ENCODE results near the gene ZBTB7A.

ZBTB7A gene

DNA sequence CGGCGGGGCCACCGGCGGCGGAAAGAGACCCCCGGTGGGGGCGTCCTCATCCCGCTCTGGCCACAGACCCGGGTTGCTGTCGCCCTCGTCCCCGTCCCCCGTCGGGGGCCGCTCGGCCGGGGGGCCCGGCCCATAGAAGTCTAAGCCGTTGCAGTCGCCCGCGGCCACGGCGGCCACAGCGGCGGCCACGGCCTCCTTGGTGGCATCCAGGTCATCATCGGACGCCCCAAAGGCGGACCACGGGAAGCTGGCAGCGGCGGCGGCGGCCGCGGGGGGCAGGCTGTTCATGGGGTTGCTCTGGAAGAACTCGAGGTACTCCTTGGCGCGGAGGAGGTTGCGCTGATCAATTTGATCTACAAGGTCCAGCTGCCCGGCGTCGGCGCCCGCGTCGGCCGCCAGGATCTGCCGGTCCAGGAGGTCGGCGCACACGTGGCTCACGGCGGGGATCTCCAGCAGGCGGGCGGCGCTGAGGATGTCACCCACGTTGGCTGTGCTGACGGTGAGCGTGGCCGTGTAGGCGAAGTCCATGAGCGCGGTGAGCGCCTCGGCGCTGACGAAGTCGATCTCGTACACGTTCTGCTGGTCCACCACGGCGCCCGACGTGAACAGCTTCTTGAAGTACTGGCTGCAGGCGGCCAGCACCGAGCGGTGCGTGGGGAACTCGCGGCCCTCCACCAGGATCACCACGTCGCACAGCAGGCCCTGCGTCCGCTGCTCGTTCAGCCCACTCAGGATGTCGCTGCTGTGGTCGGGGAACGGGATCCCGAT is 12.1 kb downstream of the ZBTB7A start:
- DNase-seq (ENCODE audit: low read depth) = no peak

DNA sequence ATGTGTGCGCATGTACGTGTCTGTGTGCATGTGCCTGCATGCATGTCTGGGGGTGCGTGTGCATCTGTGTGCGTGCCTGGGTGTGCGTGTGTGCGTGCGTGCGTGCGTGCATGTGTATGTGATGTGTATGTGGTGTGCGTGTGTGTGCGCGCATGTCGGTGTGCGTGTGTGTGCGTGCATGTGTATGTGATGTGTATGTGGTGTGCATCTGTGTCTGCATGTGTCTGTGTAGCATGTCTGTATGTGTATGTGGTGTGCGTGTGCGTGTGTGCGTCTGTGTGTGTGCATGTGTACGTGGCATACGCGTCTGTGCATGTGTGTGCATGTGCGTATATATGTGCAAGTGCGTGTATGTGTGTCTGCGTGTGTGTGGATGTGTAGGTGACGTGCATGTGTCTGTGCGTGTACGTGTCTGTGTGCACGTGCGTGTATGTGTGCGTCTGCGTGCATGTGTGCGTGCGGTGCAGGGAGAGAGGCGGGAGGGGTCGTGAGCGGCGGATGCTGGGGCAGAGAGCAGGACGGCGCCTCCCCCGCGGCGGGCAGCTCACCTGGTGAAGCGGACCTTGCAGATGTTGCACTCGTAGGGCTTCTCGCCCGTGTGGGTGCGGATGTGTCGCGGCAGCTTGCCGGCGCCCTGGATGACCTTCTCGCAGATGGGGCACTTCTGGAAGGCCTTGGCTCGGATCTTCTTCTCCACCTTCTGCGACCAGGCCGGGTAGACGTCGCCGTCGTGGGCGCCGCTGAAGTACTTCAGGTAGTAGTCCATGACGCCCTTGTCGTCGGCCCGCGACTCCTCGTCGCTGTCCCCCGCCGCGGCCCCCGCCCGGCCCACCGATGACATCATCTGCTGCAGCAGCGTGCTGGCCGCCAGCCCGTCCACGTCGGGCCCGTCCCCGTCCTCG is 13.0 kb downstream of the ZBTB7A start:
- DNase-seq (ENCODE audit: low read depth) = no peak

DNA sequence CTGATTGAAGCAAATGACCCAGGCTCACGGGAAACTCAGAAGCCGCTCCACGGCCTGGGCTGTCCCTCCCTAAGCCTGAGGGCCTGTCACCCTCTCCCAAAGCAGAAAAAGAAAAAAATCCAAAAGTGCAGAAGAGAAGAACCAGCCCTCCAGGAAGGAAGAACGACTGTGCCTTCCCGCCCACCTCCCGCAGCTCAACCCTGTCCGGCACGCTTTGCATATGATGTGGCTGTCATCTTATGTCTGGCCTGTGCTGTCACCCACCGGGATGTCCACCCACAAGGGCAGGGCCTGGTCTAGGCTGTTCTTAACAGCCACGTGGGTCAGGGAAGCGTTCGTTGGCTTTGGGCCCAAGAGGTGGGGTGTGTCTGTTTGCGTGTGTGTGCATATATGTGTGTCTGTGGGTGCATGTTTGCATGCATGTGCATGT is 13.7 kb downstream of the ZBTB7A start:
- no peak for DNase-seq (ENCODE audit: low read depth)

DNA sequence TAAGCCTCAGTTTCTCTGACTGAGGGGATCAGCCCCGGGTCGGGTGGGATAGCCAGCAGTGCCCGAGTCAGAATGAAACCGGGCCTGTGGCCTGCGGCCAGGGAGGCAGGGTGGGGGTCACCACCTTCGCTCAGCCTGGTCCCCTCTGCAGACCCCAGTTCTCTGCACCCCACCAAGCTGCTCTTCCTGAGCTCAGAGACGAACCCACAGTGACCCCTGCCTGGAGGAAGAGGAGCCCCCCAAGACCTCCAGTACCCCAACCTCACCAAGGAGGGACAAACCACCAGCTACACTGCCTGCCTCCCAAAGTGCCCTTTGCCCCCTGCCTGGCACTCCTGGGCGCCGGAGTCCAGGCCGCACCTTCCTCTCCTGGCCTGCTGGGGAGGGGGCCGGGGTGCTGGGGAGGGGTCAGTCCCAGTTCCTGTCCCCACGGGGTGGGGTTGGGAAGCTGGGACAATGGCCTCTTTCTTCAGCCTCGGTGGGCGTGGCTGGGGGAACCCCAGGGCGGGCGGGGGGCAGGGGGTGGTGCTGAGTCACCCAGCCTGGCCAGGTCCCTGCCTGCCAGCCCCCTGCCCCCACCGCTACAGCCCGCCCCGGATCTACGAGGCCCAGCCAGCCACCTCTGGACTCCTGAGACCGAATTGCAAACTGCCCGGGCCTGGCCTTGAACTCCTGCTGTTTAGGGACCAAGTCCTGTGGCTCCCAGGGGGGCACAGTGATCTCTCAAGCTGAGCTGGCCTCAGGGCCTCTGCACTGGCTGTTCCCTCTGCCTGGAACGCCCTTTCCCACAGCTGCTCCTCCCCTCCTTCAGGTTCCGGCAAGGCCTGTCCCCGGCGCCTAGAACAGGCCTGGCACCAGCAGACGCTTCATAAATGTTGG is 14.3 kb downstream of the ZBTB7A start:
- no peak for DNase-seq (ENCODE audit: low read depth)

DNA sequence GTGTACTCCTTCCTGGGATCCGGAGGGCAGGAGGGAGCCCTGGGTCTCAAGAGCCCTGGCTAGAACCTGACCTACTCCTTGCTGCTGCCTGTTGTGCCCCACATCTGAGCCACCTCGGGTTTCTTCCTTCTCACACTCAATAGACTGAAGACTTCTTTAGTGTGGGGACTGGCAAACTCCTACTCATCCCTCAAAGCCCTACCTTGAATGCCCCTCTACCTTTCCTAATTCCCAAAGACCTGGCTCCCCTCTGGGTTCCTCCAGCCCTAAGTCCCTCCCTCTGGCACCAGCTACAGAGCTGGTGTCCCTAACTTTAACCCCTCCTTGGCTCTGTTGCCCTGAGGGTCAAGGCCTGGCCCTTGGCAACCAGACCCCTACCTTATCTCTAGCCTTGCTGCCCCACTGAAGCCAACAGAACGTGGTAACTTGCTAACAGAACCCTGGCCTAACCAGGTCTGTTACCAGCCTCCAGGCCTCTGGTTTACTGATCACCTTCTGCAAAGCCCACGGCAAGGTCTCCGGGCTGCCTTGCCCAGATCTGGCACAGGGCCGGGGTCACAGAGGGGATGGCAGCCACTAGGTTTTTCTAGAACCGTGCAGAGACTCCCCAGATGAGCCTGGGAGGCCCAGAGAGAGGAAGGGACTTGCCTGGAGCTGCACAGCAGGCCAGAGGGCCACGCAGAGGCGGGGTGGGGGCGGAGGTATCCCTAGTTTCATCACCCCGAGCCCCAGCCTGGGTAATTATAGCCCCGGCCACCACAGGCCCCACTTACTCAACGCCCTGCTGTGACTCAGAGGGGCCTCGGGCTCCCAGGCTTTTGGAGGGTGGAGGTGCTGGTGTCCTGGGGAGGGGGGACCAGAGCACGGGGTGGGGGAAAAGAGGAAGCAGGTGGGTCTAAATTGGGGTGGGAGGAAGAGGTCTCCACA is 15.3 kb downstream of the ZBTB7A start:
- DNase-seq (ENCODE audit: low read depth) = no peak

DNA sequence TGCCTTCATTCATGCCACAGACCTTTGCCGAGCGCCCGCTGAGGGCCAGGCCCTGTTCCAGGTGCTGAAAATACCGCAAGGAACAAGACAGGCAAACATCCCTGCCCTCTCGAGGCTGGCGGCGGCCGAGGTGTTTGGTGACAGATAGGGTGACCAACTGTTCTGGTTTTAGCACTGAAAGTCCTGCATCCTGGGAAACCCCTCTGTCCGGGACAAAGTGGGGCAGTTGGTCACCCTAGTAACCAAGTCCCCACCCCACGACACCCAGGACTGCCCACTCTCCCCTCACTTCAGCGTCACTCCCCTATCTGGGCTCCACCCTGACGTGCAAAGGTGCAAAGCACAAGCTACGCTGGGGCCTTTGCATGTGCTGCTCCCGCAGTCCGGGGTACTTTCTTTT is 17.3 kb downstream of the ZBTB7A start:
- DNase-seq (ENCODE audit: low read depth) = no peak

DNA sequence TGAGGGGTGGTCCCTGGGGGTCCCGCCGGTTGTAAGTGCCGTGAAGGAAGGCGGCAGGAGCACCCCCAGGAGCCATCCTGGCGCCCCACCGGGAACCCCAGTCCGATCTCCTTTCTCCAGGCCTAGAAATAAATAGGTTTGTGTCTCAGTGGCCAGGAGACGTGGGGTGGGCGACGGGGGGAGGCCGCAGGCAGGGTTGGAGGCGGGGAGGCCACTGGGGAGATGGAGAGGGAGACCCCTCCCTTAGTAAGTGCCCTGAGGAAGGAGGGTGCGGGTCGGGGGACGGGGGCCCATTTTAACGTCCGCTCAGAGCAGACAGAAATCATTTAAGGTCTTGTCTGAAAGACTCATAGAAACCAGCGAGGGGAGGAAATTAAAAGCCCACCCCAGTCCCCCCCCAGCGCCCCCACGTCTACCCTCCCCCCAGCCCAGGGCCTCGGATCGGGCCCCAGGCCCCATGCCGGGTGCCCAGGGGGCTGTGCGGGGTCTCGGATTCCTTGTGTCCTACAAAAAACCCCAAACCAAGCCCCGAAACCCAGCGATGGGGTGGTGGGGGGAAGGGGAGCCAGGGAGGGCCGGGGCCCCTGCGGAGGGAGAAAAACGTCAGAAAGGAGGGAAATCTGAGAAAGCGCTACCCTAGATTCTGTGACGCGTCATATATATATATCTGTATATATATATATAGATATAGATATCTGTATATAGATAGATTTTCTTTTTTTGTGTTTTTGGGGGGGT is 19.6 kb downstream of the ZBTB7A start:
- DNase-seq (ENCODE audit: low read depth) = no peak

DNA sequence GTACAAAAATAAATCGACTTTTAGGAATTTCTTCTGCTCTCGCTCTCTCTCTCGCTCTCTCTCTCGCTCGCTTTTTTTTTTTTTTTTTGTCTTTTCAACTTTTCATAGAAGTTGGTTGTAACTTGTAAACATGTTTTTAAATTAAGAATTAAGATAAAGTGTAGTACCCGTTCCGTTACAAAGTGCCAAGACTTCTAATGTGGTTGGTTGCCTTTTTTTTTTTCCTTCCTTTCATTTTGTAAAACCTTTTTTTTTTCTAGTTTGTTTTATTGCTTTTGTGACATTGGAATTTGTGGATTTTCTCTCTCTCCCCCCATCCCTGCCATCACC is 20.4 kb downstream of the ZBTB7A start:
- DNase-seq (ENCODE audit: low read depth) = no peak

DNA sequence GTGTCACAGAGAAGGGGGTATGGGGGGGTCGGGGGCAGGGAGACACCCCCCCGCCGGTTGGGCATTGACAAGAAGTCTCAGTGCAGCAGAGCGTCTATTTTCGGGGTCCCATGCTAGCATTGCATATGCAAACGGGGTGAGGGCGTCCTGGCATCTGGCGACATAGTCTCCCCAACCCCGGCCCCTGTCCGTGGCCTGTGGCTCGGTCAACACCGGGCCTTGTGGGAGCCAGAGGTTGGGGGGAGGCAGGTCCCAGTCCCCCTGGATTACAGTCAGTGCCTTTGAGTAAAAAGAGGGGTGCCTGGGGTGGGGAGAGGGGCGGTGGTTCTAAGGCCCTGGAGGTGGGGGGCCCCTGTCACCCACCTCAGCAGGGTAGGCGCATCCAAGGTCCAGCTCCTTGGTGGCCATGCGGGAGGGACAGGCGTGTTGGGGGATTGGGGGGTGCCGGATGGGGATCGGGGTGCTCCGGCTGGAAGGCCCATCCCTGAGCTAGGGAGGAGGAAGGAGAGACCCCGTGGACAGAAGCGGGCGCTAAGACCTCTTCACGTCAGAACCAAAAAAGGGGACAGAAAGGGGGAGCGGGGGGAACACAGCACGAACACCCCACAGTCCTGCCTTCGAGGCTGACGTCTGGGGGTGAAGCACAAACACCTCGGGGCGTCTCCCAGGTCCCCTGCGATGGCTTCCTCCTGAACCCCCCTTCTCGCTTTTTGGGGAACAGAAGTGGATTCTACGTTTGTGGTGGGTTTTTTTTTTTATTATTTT is 20.9 kb downstream of the ZBTB7A start:
- no peak for DNase-seq (ENCODE audit: low read depth)

DNA sequence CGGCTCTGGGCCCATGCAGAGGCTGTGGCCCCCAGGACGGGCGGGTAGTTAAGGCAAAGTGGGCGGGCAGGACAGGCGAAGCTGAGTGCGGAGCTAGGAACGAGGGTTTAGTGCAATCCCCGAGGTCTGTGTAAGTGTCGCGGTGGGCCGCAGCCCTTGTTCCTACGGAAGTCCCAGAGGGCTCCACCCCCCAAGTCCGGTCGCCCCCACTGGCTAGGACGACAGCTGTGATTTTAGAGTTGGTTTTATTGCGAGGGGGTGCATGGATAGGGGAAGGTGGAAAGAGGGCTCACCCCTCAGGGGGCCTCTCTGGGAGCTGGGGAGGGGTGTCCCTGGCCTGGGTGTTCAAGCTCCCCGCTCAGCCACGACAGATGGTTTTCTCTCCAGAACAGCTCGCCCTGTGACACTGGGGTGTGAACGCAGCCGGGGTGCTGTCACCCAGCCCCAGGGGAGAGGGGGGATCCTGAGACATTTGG is 21.7 kb downstream of the ZBTB7A start:
- DNase-seq (ENCODE audit: low read depth) = no peak

DNA sequence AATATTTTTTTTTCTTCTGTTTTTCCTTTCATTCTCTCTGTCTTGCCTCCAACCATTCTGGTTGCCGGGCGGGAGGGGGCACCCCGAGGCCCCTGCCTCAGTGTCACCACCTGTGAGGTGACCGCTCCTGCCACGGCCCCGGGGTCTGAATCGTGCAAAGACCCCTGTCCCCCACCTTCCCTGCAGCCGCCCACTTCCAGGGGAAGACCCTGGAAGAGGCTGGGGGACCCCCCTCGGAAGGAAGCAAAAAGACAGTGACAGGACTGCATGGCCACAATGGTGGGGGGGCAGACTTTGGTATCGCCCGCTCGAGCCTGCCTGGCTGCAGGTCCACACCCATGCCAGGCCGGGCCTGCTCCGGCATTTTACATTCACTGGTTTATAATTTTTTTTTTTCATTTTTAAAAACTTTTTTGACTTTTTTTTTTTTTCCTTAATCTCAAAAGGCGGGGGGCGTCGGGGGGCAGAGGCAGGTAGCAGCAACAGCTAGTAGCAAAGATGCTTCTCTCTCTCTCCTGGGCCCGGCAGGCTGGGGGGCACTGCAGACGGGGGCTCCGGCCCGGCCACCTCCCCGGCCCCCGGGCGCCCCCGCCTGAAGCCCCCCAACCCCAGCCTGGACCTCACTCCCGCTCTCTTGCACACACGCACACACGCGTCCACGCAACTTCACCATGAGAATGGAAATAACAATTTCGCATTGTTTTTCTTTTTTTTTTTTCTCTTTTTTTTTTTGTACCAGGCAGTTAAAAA is 22.6 kb downstream of the ZBTB7A start:
- no peak for DNase-seq (ENCODE audit: low read depth)

DNA sequence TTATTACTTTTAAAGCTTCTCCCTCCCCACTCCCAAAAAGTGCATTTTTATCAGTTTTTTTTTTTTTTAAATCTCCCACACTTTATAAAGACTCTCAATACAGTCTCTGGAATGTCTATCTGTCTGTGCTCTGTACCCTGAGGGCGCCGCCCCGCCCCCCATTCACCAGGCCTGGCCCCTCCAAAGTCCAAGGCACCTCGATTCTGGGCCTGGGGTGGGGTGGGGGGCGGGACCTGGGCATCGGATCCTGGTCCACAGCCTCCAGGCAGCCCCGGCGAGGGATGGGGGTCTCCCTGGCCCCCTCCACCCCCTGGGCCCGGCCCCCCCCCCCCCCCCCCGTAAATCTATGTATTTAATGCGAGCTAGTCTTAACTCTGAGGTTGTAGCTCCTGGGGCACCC is 23.3 kb downstream of the ZBTB7A start:
- no peak for DNase-seq (ENCODE audit: low read depth)

DNA sequence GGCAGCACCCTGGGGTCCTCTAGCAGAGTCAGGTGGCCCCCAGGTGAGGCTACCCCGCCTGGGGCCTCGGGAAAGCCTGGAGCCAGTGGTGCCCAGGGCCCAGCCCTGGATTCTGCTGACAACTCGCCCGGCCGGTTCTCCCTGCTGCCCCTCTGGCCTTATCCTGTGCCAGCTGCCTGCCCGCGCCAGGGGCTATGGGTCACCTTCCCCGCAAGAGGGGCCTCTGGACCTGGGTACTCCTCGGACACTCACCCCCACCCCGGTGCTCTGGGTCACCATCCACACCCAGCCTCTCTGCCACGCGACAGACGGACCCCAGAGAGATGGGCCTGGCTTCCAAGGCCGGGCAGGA is 24.0 kb downstream of the ZBTB7A start:
- no peak for DNase-seq (ENCODE audit: low read depth)

DNA sequence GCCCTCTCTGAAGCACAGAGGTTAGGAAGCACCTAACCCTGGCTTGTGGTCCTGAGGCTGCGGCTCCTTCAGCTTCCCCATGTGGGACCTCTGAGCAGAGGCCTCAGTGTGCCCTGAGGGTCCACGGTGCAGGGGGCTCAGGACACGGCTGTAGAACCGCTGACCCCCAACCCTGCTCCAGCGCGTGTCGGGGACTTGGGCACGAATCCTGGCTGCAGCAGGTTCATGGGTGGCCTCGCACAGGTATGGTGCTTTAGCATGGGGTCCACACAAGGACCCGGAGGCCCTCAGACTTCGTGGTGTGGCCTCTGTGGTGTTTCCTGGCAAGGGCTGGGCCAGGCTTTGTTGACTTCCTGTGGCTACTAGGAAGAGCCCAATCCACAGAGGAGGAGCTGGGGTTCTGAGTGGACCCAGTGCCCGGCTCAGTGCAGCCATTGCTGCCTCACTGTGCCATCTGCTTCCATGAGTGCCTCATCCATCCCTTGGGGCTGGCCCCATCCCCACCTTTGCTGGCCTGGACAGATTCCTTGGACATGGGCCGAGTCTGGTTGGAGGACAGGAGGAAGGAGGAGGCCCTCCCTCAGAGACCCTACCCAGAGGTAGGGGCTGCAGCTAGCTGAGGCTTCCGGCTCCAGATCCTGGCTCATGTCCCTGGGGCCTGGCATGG is 24.5 kb downstream of the ZBTB7A start:
- no peak for DNase-seq (ENCODE audit: low read depth)

DNA sequence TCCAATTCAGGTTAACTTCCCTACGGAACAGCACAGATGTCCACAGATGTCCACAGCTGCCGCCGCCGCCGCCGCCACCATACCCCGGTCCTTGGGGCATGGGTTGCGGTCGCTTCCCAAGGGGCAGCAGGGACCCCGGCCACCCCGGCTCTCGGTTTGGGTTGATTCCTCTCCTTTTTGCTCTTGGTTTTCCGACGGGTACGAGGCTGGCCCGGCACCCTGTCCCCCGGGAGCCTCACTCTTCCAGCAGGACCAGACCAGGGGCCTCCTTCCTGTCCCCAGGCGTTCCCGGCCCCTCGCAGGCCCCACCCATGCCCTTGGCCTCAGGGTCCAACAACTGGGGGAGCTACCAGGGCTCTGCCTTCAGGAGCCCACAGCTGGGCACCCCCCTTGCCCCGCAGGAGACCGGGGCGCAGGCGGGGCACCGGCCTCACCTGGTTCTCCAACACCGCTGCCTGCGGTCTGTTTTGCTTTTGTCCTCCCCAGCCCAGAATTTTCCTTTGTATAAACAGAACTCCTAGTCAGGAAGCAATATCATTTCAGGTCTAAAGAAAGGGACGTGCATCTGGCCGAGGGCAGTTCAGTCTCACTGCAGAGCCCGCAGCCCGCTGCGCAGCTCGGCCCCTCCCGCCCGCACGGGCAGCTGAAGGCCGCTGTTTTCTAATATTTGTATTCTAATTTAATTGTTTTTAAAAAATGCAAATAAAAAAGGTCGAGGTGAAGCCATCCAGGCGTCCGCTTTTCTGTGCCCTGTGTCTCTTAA is 27.9 kb downstream of the ZBTB7A start:
- DNase-seq (ENCODE audit: low read depth) = no peak

DNA sequence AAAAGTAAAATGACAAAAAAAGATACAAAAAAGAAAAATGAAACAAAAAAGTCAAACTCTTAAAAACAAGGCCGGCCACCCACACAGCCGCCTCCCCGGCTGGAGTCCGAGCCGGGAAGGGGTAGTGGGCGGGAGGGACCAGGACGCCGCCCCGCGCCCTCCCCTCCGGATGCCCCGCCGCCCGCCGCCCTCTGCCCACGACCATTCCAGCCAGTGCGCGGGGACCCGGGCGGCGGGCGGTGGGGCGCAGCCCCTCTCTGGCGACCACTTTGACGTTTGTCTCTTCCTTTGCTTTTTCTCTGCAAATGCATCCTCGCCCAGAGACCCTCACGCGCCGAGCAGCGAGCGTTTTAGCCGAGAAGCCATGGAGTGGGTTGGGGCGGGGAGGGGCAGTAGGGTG is 28.6 kb downstream of the ZBTB7A start:
- DNase-seq (ENCODE audit: low read depth) = no peak

DNA sequence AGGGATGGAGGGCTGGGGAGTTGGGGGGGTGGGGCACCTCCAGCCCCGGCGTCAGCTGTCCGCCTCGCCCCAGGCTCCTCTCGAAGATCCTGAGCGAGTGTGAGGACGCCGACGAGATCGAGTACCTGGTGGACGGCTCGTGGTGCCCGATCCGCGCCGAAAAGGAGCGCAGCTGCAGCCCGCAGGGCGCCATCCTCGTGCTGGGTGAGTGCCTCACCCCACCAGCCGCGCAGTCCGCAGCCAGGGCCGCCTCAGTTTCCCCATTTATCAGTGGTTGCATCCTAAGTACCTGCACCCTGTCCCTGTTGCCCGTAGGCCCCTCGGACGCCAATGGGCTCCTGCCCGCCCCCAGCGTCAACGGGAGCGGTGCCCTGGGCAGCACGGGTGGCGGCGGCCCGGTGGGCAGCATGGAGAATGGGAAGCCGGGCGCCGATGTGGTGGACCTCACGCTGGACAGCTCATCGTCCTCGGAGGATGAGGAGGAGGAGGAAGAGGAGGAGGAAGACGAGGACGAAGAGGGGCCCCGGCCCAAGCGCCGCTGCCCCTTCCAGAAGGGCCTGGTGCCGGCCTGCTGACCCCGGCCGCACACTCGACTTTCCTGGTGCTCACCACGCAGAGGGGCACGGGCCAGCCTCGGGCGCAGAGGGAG is 29.3 kb downstream of the ZBTB7A start:
- DNase-seq (ENCODE audit: low read depth) = no peak

All from CMK (cell line).